ENCODE results near the gene MIOX. TPM values are rescaled to one million over a fixed set of nuclear protein-coding genes. Genes with fewer than 3 reads are reported as not detected.

MIOX gene
- total and polyA plus RNA-seq, 2 experiments from 2014 or later = not detected

- peaks cover 5% of the 10 kb centered on the region; the same call in 1 of the 2 replicates for H3F3A ChIP-seq (replicated peaks; ENCODE audit: low read depth)
- no peaks in the 10 kb centered on the region for H4K20me1 ChIP-seq (replicated peaks; ENCODE audit: insufficient read depth)
- no peaks in the 10 kb centered on the region for H3K36me3 ChIP-seq (ENCODE audit: insufficient read depth)
- Mint-ChIP-seq H3K4me3 (no peak overlapping the region), H3K27ac (no peak overlapping the region), H3K9me3 (no peaks in the 10 kb centered on the region), H3K4me1 (peaks cover 3% of the 10 kb centered on the region; the same call in 2 of the 3 replicates), H3K36me3 (ENCODE audit: low read depth) (no peaks in the 10 kb centered on the region; the same call in 2 of the 3 replicates), H3K27me3 (ENCODE audit: insufficient read depth, low read depth, poor library complexity) (peaks cover 14% of the 10 kb centered on the region)
- DNase-seq (ENCODE audit: low spot score) (no peak), ATAC-seq (no peak)
- no peaks in the 10 kb centered on the region for H3K79me2 ChIP-seq (replicated peaks; ENCODE audit: insufficient read depth)
- no peak overlapping the region for H3K27ac ChIP-seq (ENCODE audit: low read depth)
- H3K4me2 ChIP-seq = no peak overlapping the region
- no peaks in the 10 kb centered on the region for H3K27me3 ChIP-seq (ENCODE audit: insufficient read depth)
- H2AFZ ChIP-seq = no peak overlapping the region
- TF ChIP-seq ZNF331 (CRISPR knock-in tag; IDR thresholded peaks at IDR 0.05; ENCODE audit: low read depth) = no peak
- no peak for TF ChIP-seq NANOG (IDR thresholded peaks at IDR 0.05; ENCODE audit: borderline replicate concordance)
- no peak for TF ChIP-seq EZH2phosphoT487 (IDR thresholded peaks at IDR 0.05; ENCODE audit: unreplicated experiment)
- no peak for TF ChIP-seq EZH2 (IDR thresholded peaks at IDR 0.05; ENCODE audit: low read depth, unreplicated experiment)
- TF ChIP-seq CTCF (conservative IDR thresholded peaks at IDR 0.05; ENCODE audit: low read depth in 2 of 2) = no peak
- TF ChIP-seq ZNF462 (CRISPR knock-in tag; IDR thresholded peaks at IDR 0.05) = no peak
- TF ChIP-seq ZNF114 (CRISPR knock-in tag; IDR thresholded peaks at IDR 0.05) = no peak
- TF ChIP-seq POLR2AphosphoS5 (IDR thresholded peaks at IDR 0.05; ENCODE audit: low read depth) = no peak
- TF ChIP-seq JUNB (IDR thresholded peaks at IDR 0.05; ENCODE audit: unreplicated experiment) = no peak
- TF ChIP-seq ETS1 (IDR thresholded peaks at IDR 0.05) = no peak
- no peak for TF ChIP-seq CREB1 (CRISPR knock-in tag; IDR thresholded peaks at IDR 0.05; ENCODE audit: low read depth)
- no peak for TF ChIP-seq REST (IDR thresholded peaks at IDR 0.05; ENCODE audit: unreplicated experiment)
- TF ChIP-seq STAT1 (IDR thresholded peaks at IDR 0.05; ENCODE audit: unreplicated experiment) = no peak
- H3K9me2 ChIP-seq (ENCODE audit: insufficient read depth) = no peaks in the 10 kb centered on the region
- no peak overlapping the region for H3K4me3 ChIP-seq
- H3K4me1 ChIP-seq (ENCODE audit: insufficient read depth) = no peaks in the 10 kb centered on the region
These were observed 13.8 kb downstream of the MIOX start for GRCh38 chr22:50500452-50500851.
